GM21390 (cell line): ENCODE data around the gene C10orf143.

Source experiments
- ATAC-seq: cut with Tn5 transposase; IDR thresholded peaks from one replicate; pipeline ENCODE4 v1.9.1; 2021; ENCODE audit not compliant: unreplicated experiment

C10orf143 gene

GRCh38 chr10:130016993-130017630 lies 93.5 kb downstream of the C10orf143 start:
- no peak for ATAC-seq

- no peak for ATAC-seq
These were observed 94.5 kb downstream of the C10orf143 start for GRCh38 chr10:130016095-130016494.

- ATAC-seq, result no peak
These were observed 95.4 kb downstream of the C10orf143 start for GRCh38 chr10:130015075-130015695.

- no peak for ATAC-seq
These were observed 96.2 kb downstream of the C10orf143 start for GRCh38 chr10:130014263-130015074.
